Measurements from ENCODE around the gene LBP.

GRCh38 chr20:38297916-38298674, 48.2 kb upstream of the LBP start:
- TF ChIP-seq POLR2A (IDR thresholded peaks at IDR 0.05; ENCODE audit: low read length) (no peak), GATA1 (IDR thresholded peaks at IDR 0.05; ENCODE audit: low read depth, low read length) (no peak)
